DMS 273 (cell line): ENCODE measurements around the gene PAM.
A peak's percentile ranks its signal among the peaks of the same experiment; 100 is the strongest.

Source experiments
- DNase-seq: peaks from one replicate; lab custom pipeline; 2025; ENCODE audit not compliant: unreplicated experiment; lab: John Stamatoyannopoulos, UW

Gene PAM

GRCh38 chr5:102930244-102930643 lies 175.1 kb downstream of the PAM start:
- DNase-seq: no peak

GRCh38 chr5:102931085-102931725 lies 176.1 kb downstream of the PAM start:
- no peak for DNase-seq

- DNase-seq: no peak
Observed at GRCh38 chr5:102932781-102933180, 177.7 kb downstream of the PAM start.

GRCh38 chr5:102933316-102933715 lies 178.2 kb downstream of the PAM start:
- no peak for DNase-seq

- DNase-seq: no peak
Observed at GRCh38 chr5:102933721-102934459, 178.8 kb downstream of the PAM start.

- DNase-seq: peak; percentile 14
Observed at GRCh38 chr5:102937894-102938293, 182.8 kb downstream of the PAM start.

- DNase-seq: no peak
Observed at GRCh38 chr5:102941111-102941510, 186.0 kb downstream of the PAM start.

GRCh38 chr5:102946414-102946813 lies 191.3 kb downstream of the PAM start:
- DNase-seq: no peak

GRCh38 chr5:102946971-102947370 lies 191.9 kb downstream of the PAM start:
- DNase-seq: no peak

- no peak for DNase-seq
Observed at GRCh38 chr5:102955488-102955887, 200.4 kb downstream of the PAM start.

GRCh38 chr5:102956599-102956998 lies 201.5 kb downstream of the PAM start:
- DNase-seq: no peak

GRCh38 chr5:102957141-102957540 lies 202.0 kb downstream of the PAM start:
- DNase-seq: no peak

GRCh38 chr5:102958481-102959011 lies 203.4 kb downstream of the PAM start:
- DNase-seq: peak; percentile 68

- DNase-seq: peak; percentile 9
Observed at GRCh38 chr5:102959055-102959454, 203.9 kb downstream of the PAM start.

GRCh38 chr5:102961671-102962070 lies 206.6 kb downstream of the PAM start:
- peak; percentile 9 for DNase-seq

- no peak for DNase-seq
Observed at GRCh38 chr5:102965653-102966052, 210.5 kb downstream of the PAM start.

GRCh38 chr5:102969641-102970040 lies 214.5 kb downstream of the PAM start:
- DNase-seq: no peak

GRCh38 chr5:102971676-102972293 lies 216.7 kb downstream of the PAM start:
- DNase-seq: peak; percentile 48

- DNase-seq: peak; percentile 5
Observed at GRCh38 chr5:102974177-102974576, 219.1 kb downstream of the PAM start.

- peak; percentile 90 for DNase-seq
Observed at GRCh38 chr5:102975045-102975444, 219.9 kb downstream of the PAM start.

- DNase-seq: no peak
Observed at GRCh38 chr5:102975457-102976182, 220.5 kb downstream of the PAM start.
